GM21360 (cell line): Measurements from ENCODE around the gene TRIM38.

ENCODE experiments used
- ATAC-seq: cut with Tn5 transposase; IDR thresholded peaks from one replicate; pipeline ENCODE4 v1.9.1; 2021; ENCODE audit warnings: mild to moderate bottlenecking, moderate library complexity; ENCODE audit not compliant: unreplicated experiment

TRIM38 gene

DNA sequence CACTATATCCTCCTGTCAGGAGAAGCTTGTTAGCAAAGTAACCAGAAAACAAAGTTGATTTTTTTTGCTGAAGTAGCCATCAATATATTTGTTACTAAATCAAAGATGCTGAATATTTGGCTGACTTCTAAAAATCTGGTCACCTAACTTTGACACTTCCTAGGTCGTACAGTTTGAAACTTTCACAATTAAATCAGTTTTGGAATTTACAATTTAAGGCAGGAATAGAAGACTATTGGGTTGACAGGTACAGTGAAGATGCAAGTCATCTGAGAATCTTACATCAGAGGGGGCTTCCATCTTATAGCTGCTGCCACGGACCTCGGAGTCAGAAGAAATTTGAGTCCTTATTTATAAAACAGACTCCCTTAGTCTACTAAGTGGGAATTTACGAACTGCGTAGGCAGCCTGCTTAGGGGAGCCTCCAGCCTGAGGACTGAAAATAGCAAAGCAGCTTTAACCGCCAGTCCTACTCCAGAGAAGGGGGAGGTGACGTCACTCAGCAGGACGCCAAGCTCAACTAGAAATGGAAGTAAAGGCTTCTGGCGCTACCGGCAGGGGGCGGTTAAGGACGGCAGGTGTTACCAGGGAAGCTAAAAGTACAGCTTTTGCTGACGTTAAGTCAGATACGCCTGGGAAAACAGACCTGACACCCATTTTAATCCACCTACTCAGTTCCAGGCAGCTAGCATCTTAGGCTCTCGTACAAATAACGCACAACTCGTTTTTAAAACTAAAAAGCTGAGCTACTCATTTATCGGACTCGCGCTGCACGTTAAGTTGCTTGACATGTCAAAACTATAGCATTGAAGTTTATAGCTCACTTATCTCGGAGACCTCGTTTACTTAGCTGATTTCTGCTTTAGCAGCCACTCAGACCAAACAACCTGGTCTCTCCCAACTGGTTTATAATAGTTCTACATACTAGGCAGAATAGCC is 63.6 kb downstream of the TRIM38 start:
- peak; percentile 30 for ATAC-seq

DNA sequence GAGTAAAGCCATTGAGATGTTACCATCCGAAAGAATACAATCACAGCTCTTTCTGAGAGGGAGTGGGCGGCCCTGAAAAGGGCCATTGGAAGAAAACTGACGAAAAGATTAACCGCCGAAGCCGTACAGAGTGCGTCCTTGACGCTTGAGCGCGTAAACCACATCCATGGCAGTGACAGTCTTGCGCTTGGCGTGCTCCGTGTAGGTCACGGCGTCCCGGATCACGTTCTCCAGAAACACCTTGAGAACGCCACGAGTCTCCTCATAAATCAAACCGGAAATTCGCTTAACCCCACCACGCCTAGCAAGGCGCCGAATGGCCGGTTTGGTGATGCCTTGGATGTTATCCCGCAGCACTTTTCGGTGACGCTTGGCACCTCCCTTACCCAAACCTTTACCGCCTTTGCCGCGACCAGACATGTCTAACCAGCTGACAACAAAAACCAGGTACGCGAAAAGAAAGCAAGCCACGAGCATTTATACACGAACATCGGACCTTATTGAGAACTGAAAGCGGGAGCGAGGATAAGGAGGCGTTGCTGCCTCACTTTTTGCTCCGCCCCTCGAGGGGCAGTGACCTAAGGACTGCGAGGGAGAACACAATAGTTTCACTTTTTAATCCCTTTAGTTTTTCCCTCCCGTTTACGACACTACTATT is 64.4 kb downstream of the TRIM38 start:
- ATAC-seq: peak; percentile 42

DNA sequence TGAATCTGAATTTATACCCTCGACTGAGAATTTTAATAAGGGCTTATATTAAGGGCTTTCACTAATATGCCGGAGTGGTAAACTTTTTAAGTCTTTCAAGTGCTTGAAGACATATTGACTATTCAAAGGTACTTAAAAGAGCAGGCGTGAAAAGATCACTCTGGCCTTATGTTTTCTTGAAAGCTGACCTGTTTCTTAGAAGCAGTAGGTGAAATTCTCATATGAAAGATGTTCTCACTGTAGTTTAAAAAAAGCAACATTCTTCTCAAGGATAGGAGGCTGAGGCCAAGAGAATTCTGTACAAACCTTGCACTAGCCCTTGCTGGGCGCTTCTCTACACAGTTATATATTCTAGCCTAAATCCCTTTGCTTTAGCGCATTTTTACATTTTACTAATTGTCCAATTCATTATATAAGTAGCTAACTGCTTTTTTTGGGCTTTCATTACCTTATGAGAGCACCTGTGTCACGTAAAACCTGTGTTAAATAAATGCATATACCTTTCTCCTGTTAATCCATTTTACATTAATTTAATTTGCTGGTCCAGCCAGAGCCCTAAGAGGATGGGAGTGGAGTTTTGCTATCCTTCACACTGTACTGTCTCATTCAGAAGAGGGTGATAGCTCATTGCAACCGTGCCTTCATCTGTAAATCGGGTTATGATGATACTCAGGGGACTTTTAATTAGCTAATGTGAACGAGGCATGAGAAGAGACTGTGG is 65.0 kb downstream of the TRIM38 start:
- no peak for ATAC-seq

DNA sequence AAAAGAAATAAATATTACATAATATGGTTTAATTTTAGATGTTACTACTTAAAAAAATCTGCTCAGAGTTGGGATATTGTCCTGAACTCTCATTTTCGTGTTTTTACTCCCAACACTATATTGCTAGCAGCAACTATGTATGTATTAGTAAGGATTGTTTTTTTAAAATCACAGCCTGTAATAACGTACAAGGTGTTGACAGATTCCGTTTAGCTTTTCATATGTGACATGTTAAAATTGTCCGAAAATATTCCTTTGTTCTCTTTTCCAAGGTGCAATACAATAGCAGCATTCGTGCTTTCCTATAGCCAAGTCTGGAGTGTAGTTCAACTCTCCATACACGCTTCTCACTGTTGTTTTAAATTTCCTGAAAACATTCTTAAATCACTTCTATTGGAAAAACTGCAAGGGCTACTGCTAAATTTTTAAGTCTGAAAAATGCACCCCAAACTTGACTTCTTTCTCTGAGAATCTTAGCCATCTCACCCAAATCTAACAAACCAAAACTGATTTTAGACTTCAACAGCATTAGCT is 65.7 kb downstream of the TRIM38 start:
- ATAC-seq: no peak

DNA sequence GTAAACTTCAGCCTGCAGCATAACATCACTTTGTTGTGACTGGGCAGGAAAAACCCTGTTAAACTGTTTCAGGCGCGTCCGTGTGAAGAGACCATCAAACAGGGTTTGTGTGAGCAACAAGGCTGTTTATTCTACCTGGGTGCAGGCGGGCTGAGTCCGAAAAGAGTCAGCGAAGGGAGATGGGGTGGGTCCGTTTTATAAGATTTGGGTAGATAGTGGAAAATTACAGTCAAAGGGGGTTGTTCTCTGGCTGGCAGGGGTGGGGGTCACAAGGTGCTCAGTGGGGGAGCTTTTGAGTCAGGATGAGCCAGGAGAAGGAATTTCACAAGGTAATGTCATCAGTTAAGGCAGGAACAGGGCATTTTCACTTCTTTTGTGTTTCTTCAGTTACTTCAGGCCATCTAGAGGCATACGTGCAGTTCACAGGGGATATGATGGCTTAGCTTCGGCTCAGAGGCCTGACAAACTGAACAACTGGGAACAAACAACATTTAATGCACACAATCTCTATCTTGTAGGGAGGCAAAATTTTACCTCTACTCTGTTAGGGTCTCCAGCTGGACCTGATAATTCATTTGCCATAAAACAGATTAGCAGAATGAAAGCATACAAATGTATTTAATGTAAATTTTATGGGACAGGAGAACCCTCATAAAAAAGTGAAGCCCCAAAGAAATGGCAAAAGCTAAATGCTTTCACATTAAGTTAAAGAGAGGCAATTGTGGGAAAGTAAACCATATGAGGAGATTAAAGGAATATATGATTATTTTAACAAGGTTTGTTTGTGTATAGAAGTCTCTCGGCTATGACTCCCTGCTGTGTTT is 66.4 kb downstream of the TRIM38 start:
- ATAC-seq: no peak

DNA sequence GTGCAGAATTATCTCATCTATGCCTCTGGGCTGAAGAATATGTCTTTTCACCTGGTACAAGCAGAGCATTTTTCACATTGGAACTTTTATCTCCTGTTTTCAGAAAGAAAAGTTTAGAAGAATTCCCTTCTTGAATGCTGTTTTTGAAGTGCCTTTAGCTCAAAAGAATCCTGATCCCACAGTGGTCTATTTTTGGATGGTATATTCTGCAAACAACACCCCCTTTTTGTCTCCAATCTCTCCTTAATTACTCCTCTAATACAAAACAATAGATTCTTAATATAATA is 66.9 kb downstream of the TRIM38 start:
- ATAC-seq: no peak

DNA sequence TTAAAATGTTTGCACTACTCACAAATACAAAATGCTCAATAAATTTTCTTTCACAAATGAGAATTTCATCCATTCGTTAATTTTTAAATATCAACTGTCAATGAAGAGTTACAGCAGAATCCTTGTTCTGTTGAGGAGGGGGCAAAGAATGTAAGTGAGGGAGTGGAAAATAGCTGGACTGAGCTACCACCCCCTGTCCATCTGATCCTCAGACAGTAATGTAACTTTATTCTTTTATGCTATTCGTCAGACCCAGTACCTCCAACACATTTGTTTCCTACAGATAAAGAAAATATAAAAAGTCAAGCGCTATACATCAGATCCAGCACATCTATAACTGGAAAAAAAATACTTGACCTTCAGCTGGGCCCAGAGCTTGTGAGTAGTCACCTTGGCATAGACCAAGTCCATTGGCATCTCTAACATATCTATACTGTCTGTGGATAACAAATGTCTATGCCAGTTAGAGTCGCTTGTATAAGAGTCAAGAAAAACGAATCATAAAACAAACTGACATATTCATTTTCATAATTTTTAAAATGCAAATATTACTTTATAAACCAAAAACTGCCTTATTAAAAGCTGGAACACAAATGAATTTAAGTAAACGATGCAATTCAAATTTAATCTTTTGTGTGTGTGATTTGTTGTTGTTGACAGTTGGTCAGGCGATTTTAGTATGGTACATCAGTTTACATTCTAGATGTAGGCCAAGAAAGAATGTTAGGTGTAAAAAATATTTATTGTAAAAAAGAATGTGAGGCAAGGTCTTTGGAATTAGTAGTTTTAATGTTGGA is 67.5 kb downstream of the TRIM38 start:
- no peak for ATAC-seq

DNA sequence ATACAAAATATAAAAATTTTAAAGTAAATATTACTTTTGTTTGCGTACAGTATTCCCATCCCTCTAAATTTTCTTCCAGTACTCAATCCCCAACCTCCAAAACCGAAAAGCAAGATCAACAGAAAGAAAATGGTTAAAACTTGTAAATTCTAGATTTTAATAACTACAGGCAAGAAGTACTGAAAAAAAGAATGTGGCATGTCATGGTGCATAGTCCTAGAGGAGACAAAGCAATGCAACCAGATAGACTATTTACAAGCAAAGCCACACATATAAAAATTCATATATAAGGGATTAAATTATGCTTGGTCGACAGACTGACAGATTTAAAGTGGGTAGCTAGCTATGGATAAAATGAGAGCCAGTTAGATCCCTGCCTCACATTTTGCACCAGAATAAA is 68.1 kb downstream of the TRIM38 start:
- no peak for ATAC-seq

DNA sequence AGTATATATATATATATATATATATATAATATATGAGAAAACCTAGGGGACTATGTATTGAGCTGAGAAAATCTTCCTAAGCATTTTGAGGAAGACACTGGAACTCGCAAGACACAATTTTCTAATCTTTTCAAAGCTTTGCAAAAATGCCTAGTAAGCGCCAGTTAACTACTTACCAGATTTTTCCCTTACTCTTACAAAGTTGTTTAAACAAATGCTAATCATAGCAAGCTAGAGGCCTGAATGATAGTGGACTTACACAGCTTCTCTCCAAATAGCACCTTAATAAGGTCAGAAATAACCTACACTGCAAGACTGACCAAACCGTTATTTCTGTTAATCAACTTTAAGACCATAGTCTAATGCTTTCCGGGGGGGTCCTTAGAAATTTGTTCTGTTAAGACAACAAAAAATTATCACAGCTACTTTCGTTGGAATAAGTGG is 68.6 kb downstream of the TRIM38 start:
- no peak for ATAC-seq

DNA sequence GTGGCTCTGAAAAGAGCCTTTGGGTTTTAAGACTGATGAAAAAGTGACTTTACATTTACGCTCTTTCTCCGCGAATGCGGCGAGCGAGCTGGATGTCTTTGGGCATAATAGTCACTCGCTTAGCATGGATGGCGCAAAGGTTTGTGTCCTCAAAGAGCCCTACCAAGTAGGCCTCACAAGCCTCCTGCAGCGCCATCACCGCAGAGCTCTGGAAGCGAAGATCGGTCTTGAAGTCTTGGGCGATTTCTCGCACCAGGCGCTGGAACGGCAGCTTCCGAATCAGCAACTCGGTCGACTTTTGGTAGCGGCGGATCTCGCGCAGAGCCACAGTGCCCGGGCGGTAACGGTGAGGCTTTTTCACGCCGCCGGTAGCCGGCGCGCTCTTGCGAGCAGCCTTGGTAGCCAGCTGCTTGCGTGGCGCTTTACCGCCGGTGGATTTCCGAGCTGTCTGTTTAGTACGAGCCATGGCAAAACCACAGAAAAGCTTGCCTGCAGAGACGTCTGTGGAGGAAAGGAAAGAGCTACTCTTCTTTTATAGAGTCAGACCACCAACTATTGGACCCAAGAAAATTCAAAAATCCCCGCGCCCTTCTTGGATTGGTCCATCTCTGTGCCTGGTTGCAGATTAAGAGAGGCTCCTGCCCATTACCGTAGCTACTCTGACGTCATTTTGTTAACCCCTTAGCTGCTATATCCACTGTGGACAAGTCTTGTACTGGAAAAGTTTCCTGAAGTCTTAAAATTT is 69.2 kb downstream of the TRIM38 start:
- ATAC-seq: peak; percentile 42

DNA sequence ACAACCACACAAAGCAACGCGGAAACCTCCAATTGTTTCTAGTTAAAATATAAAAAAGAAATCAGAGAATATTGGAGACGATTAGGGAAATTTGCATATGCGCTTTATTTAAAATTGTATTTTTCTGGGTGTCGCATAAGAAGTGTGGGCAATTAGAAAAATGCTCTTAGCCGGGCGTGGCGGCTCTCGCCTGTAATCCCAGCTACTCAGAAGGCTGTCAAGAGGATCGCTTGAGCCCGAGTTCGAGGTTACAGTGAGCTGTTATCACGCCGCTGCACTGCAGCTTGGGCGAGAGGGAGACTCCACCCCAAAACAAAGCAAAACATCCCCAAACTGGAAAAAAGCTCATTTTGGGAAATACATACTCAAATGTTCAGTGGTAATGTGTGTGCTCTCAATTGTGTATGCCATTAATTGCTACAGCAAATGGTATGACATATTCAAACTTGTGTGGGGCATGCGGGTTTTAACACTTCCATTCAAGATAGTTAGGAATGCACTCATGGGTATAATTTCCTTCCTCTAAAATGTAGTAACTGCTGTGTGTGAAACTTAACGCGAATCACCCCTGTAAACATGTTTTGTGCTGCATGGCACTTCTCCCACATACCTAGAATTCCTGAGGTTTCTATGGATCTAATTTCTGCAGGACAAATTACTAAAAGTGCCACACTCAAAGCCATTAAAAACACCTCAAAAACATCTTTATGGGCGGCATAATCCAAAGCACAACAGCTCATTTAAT is 69.9 kb downstream of the TRIM38 start:
- ATAC-seq: no peak

DNA sequence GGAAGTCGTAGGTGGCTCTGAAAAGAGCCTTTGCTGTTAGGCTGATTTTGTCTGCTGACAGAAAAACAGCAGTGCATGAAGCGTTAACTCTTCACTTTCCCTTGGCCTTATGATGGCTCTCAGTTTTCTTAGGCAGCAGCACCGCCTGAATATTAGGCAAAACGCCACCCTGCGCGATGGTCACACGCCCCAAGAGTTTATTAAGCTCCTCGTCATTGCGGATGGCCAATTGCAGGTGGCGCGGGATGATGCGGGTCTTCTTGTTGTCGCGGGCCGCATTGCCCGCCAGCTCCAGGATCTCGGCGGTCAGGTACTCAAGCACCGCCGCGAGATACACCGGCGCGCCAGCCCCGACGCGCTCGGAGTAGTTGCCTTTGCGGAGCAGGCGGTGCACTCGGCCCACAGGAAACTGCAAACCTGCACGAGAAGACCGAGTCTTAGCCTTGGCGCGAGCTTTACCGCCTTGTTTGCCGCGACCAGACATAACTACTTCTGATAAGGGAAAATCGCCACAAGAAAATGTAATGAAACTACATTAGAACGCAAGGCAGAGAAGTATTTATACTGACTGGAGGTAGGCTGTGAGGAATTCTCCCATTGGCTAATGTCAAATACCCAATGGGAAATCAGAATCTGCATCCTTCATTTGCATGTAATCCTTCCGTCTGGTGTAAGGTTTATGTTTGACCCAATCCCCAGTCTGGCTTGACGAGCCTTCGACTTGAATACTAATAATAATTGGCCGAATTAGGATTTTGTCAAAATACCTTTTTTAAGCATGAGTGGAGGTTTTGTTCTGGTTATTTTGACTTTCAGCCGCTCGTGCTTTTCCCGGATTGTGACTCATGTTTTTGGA is 70.7 kb downstream of the TRIM38 start:
- ATAC-seq: peak; percentile 42

DNA sequence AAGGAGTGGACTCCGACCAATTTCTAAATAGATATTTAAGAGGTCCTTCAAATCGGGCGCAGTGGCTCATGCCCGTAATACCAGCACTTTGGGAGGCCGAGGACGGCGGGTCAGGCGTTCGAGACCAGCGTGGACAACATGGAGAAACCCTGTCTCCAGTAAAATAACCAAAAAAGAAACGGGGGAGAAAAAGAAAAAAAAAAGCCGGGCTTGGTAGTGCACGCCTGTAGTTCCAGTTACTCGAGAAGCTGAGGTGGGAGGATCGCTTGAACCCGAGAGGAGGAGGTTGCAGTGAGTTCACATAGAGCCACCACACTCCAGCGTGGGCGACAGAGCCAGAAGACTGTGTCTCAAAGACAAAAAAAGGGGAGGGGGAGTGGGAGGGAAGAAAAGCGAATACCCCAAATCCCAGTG is 71.3 kb downstream of the TRIM38 start:
- no peak for ATAC-seq

DNA sequence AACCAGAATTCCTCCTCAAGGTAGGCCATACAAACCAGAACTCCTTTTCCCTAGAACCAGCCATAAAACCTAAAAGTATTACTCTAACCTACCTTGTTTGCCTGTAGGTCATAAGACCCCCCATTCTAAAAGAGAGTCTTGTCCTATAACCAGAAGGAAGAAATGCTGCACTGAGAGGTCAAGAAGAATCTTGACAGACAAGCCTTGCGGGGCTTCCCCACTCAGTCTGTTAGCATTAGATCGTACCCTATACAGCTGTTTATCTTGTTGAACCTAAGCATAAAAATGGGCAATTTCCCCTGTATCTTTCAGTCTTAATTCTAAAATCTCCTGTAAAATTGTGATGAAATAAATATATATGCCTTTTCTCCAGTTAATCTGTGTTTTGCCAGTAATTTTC is 72.3 kb downstream of the TRIM38 start:
- no peak for ATAC-seq
